Measurements from ENCODE around the gene NEK6.

Gene NEK6

GRCh38 chr9:124315882-124316281 is 58.1 kb downstream of the NEK6 start:
- no peak overlapping the region for H3K4me3 ChIP-seq (ENCODE audit: low read depth, low read length)
- TF ChIP-seq, protein P1, sequence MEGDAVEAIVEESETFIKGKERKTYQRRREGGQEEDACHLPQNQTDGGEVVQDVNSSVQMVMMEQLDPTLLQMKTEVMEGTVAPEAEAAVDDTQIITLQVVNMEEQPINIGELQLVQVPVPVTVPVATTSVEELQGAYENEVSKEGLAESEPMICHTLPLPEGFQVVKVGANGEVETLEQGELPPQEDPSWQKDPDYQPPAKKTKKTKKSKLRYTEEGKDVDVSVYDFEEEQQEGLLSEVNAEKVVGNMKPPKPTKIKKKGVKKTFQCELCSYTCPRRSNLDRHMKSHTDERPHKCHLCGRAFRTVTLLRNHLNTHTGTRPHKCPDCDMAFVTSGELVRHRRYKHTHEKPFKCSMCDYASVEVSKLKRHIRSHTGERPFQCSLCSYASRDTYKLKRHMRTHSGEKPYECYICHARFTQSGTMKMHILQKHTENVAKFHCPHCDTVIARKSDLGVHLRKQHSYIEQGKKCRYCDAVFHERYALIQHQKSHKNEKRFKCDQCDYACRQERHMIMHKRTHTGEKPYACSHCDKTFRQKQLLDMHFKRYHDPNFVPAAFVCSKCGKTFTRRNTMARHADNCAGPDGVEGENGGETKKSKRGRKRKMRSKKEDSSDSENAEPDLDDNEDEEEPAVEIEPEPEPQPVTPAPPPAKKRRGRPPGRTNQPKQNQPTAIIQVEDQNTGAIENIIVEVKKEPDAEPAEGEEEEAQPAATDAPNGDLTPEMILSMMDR (IDR thresholded peaks at IDR 0.05; ENCODE audit: low read depth, low read length), result no peak
- TF ChIP-seq, protein P2, sequence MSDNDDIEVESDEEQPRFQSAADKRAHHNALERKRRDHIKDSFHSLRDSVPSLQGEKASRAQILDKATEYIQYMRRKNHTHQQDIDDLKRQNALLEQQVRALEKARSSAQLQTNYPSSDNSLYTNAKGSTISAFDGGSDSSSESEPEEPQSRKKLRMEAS (IDR thresholded peaks at IDR 0.05; ENCODE audit: low read depth, low read length), result no peak
- TF ChIP-seq MYC (IDR thresholded peaks at IDR 0.05; ENCODE audit: low read depth, low read length) (no peak), POLR2A (IDR thresholded peaks at IDR 0.05; ENCODE audit: extremely low read depth, insufficient read length) (no peak)
- DNase-seq (ENCODE audit: low read depth), result no peak

- no peak overlapping the region for H3K4me3 ChIP-seq (ENCODE audit: low read depth, low read length)
- peak; percentile 61 for DNase-seq (ENCODE audit: low read depth)
- TF ChIP-seq, protein P2 (IDR thresholded peaks at IDR 0.05; ENCODE audit: low read depth, low read length), result no peak
- TF ChIP-seq, protein P1 (IDR thresholded peaks at IDR 0.05; ENCODE audit: low read depth, low read length), result peak; percentile 87
- TF ChIP-seq MYC (IDR thresholded peaks at IDR 0.05; ENCODE audit: low read depth, low read length), result peak; percentile 20; the same call in 1 of the 2 replicates
These were observed 62.6 kb downstream of the NEK6 start for GRCh38 chr9:124320062-124320973.

- no peak overlapping the region for H3K4me3 ChIP-seq (ENCODE audit: low read depth, low read length)
- no peak for DNase-seq (ENCODE audit: low read depth)
- TF ChIP-seq, protein P1 (IDR thresholded peaks at IDR 0.05; ENCODE audit: low read depth, low read length), result no peak
- TF ChIP-seq, protein P2 (IDR thresholded peaks at IDR 0.05; ENCODE audit: low read depth, low read length), result no peak
- TF ChIP-seq MYC (IDR thresholded peaks at IDR 0.05; ENCODE audit: low read depth, low read length), result no peak
- TF ChIP-seq POLR2A (IDR thresholded peaks at IDR 0.05; ENCODE audit: extremely low read depth, insufficient read length), result no peak
These were observed 63.7 kb downstream of the NEK6 start for GRCh38 chr9:124321416-124321815.

- TF ChIP-seq, protein P2 (IDR thresholded peaks at IDR 0.05; ENCODE audit: low read depth, low read length), result no peak
- TF ChIP-seq MYC (IDR thresholded peaks at IDR 0.05; ENCODE audit: low read depth, low read length) (no peak), POLR2A (IDR thresholded peaks at IDR 0.05; ENCODE audit: extremely low read depth, insufficient read length) (no peak)
- TF ChIP-seq, protein P1 (IDR thresholded peaks at IDR 0.05; ENCODE audit: low read depth, low read length), result no peak
- no peak for DNase-seq (ENCODE audit: low read depth)
- no peak overlapping the region for H3K4me3 ChIP-seq (ENCODE audit: low read depth, low read length)
These were observed 64.2 kb downstream of the NEK6 start for GRCh38 chr9:124321935-124322334.

GRCh38 chr9:124322618-124323432 is 65.1 kb downstream of the NEK6 start:
- no peak overlapping the region for H3K4me3 ChIP-seq (ENCODE audit: low read depth, low read length)
- peak; percentile 95 for DNase-seq (ENCODE audit: low read depth)
- TF ChIP-seq, protein P1 (IDR thresholded peaks at IDR 0.05; ENCODE audit: low read depth, low read length), result no peak
- TF ChIP-seq, protein P2 (IDR thresholded peaks at IDR 0.05; ENCODE audit: low read depth, low read length), result peak; percentile 62
- peak; percentile 56 for TF ChIP-seq MYC (IDR thresholded peaks at IDR 0.05; ENCODE audit: low read depth, low read length)

Measured in NB4 (cell line).